Activated T-cell treated with anti-CD3 and anti-CD28 coated beads for 48 hours (primary cell): Measurements from ENCODE around the gene FAM219B.
"Not testable (repeated sequence)": the region's sequence is repeated elsewhere in the genome, so short reads cannot be mapped to it uniquely, and the experiment has no call there.

Experiments
- DNase-seq: peaks from one replicate; pipeline ENCODE4 v3.0.0-alpha.2; 2020; ENCODE audit warnings: low read depth

FAM219B gene

GRCh38 chr15:74906450-74907162 is at the start of gene FAM219B:
Gene FAM219B (minus strand): TSS chr15:74906851. CDS start chr15:74906800, 51 bp downstream.
- peak; percentile 74 for DNase-seq

GRCh38 chr15:74955796-74956647 is 49.4 kb upstream of the FAM219B start:
- DNase-seq = peak; percentile 76

- DNase-seq = no peak
Measured at GRCh38 chr15:74955017-74955416, 48.4 kb upstream of the FAM219B start.

- no peak for DNase-seq
Measured at GRCh38 chr15:74954515-74954914, 47.9 kb upstream of the FAM219B start.

- no peak for DNase-seq
Measured at GRCh38 chr15:74951006-74951405, 44.4 kb upstream of the FAM219B start.

- peak; percentile 68 for DNase-seq
Measured at GRCh38 chr15:74950078-74950908, 43.6 kb upstream of the FAM219B start.

- DNase-seq = peak; percentile 92
Measured at GRCh38 chr15:74937590-74938371, 31.1 kb upstream of the FAM219B start, which contains the start of gene COX5A. Gene COX5A (minus strand): TSS chr15:74938073. CDS start chr15:74938014, 59 bp downstream.

GRCh38 chr15:74937272-74937589 is 30.6 kb upstream of the FAM219B start:
- DNase-seq = no peak

GRCh38 chr15:74935193-74935592 is 28.5 kb upstream of the FAM219B start:
- DNase-seq = not testable (repeated sequence)

GRCh38 chr15:74933573-74933972 is 26.9 kb upstream of the FAM219B start:
- DNase-seq = no peak

- no peak for DNase-seq
Measured at GRCh38 chr15:74928771-74929198, 22.1 kb upstream of the FAM219B start.

- no peak for DNase-seq
Measured at GRCh38 chr15:74924525-74924924, 17.9 kb upstream of the FAM219B start.

- DNase-seq = no peak
Measured at GRCh38 chr15:74920456-74920855, 13.8 kb upstream of the FAM219B start.

- DNase-seq = no peak
Measured at GRCh38 chr15:74917676-74918075, 11.0 kb upstream of the FAM219B start.

GRCh38 chr15:74913799-74914198 is 7.1 kb upstream of the FAM219B start:
- DNase-seq = not testable (repeated sequence)

GRCh38 chr15:74913041-74913440 is 6.4 kb upstream of the FAM219B start:
- DNase-seq = no peak

GRCh38 chr15:74908635-74909034 is 2.0 kb upstream of the FAM219B start:
- no peak for DNase-seq

GRCh38 chr15:74907163-74907870 is 666 bp upstream of the FAM219B start:
- no peak for DNase-seq

- DNase-seq = no peak
Measured at GRCh38 chr15:74906067-74906449, 593 bp downstream of the FAM219B start.

- DNase-seq = no peak
Measured at GRCh38 chr15:74904190-74904805, 2.4 kb downstream of the FAM219B start.
